ENCODE results near the gene PLXNB3. TPM values are rescaled to one million over a fixed set of nuclear protein-coding genes. Genes with fewer than 3 reads are reported as not detected.

Gene PLXNB3
- total RNA-seq, 1 donor from 2014 or later, result not detected

- intact Hi-C loops (cut with micrococcal nuclease), result no loop called here
These were observed 20.4 kb downstream of the PLXNB3 start for GRCh38 chrX:153784325-153784967.

GRCh38 chrX:153786669-153787068 lies 22.6 kb downstream of the PLXNB3 start:
- intact Hi-C loops (cut with micrococcal nuclease), result no loop called here
- ChIA-PET POLR2A (no interaction called here), CTCF (no interaction called here)
- no peak for TF ChIP-seq CTCF (IDR thresholded peaks at IDR 0.05)
- no peaks in the 10 kb centered on the region for H3K27me3 Mint-ChIP-seq
- DNase-seq (no peak), ATAC-seq (ENCODE audit: low read depth) (no peak)
- peaks cover 40% of the 10 kb centered on the region for H3K36me3 Mint-ChIP-seq (ENCODE audit: low read depth)
- no peaks in the 10 kb centered on the region for H3K9me3 Mint-ChIP-seq
- no peak overlapping the region for H3K4me3 Mint-ChIP-seq
- H3K4me1 Mint-ChIP-seq, result no peaks in the 10 kb centered on the region
- no peak overlapping the region for H3K27ac Mint-ChIP-seq

More at GRCh38 chrX:153784325-153784967, 20.4 kb downstream of the PLXNB3 start:
- DNase-seq (no peak), ATAC-seq (ENCODE audit: low read depth) (no peak)
- Mint-ChIP-seq H3K4me1 (peaks cover 4% of the 10 kb centered on the region), H3K27ac (no peak overlapping the region), H3K36me3 (ENCODE audit: low read depth) (peaks cover 28% of the 10 kb centered on the region), H3K9me3 (no peaks in the 10 kb centered on the region), H3K4me3 (no peak overlapping the region), H3K27me3 (peaks cover 3% of the 10 kb centered on the region)
- POLR2A ChIA-PET, result no interaction called here
- no peak for TF ChIP-seq CTCF (IDR thresholded peaks at IDR 0.05)
- CTCF ChIA-PET, result no interaction called here

- TF ChIP-seq CTCF (IDR thresholded peaks at IDR 0.05), result no peak
- H3K27ac Mint-ChIP-seq, result no peak overlapping the region
- DNase-seq (no peak), ATAC-seq (ENCODE audit: low read depth) (no peak)
- H3K4me1 Mint-ChIP-seq, result peaks cover 10% of the 10 kb centered on the region
- ChIA-PET POLR2A (no interaction called here), CTCF (no interaction called here)
- intact Hi-C loops (cut with micrococcal nuclease), result no loop called here
- H3K27me3 Mint-ChIP-seq, result no peaks in the 10 kb centered on the region
- peaks cover 43% of the 10 kb centered on the region for H3K36me3 Mint-ChIP-seq (ENCODE audit: low read depth)
- H3K4me3 Mint-ChIP-seq, result no peak overlapping the region
- no peaks in the 10 kb centered on the region for H3K9me3 Mint-ChIP-seq
These were observed 25.6 kb downstream of the PLXNB3 start for GRCh38 chrX:153789654-153790053.

GRCh38 chrX:153791104-153791852 lies 27.2 kb downstream of the PLXNB3 start:
- CTCF ChIA-PET, result no interaction called here
- intact Hi-C loops (cut with micrococcal nuclease), result no loop called here
- POLR2A ChIA-PET, result no interaction called here

More at GRCh38 chrX:153791104-153791852, 27.2 kb downstream of the PLXNB3 start:
- DNase-seq, result no peak
- Mint-ChIP-seq H3K4me3 (no peak overlapping the region), H3K36me3 (ENCODE audit: low read depth) (peaks cover 37% of the 10 kb centered on the region), H3K27me3 (no peaks in the 10 kb centered on the region), H3K4me1 (peaks cover 18% of the 10 kb centered on the region), H3K9me3 (no peaks in the 10 kb centered on the region), H3K27ac (no peak overlapping the region)
- ATAC-seq (ENCODE audit: low read depth), result no peak
- TF ChIP-seq CTCF (IDR thresholded peaks at IDR 0.05), result no peak
